ENCODE data around the gene IPO5. TPM values are rescaled to one million over a fixed set of nuclear protein-coding genes. Genes with fewer than 3 reads are reported as not detected.

Gene IPO5
- total and polyA plus RNA-seq, 2 of the 8 experiments (the other 6 are each of a cell fraction or from before 2014, with no cell fraction given), result 143 to 410 TPM

DNA sequence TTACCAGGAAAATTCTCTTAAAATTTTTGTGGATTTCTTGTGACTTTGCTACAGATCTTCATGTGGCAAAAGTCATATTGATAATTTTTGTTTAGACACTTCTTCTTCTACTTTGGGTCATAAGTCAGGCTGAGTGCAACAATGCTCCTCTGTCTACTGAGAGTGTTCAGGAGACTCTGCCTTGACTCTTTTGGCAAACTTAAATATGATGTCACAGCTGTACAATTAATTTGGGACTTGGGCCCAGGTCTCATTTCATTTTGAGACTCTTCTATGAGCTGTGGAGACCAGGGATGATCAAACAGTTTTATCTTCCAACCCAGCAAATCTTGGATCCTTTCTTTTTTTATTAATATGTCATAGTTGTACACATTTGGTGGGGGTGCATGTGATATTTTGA is 19.7 kb upstream of the IPO5 start (continued):
- TF ChIP-seq SIX5 (IDR thresholded peaks at IDR 0.05; ENCODE audit: low read depth, low read length), result no peak
- TF ChIP-seq POLR2AphosphoS5 (IDR thresholded peaks at IDR 0.05; ENCODE audit: low read depth, low read length), result no peak
- TF ChIP-seq TEAD4 (IDR thresholded peaks at IDR 0.05; ENCODE audit: low read depth, low read length), result no peak
- no peak for TF ChIP-seq GABPA (IDR thresholded peaks at IDR 0.05; ENCODE audit: borderline replicate concordance, insufficient read depth, low read length)
- no peak for TF ChIP-seq NRF1 (IDR thresholded peaks at IDR 0.05; ENCODE audit: low read depth, low read length)
- no peak for TF ChIP-seq FOSL1 (IDR thresholded peaks at IDR 0.05; ENCODE audit: insufficient read depth, low read depth, low read length)
- no peak for TF ChIP-seq BCL11A (IDR thresholded peaks at IDR 0.05; ENCODE audit: low read depth in 2 of 2, low read length in 2 of 2)
- no peak for TF ChIP-seq JUND (IDR thresholded peaks at IDR 0.05; ENCODE audit: low read length)
- TF ChIP-seq, protein P1, sequence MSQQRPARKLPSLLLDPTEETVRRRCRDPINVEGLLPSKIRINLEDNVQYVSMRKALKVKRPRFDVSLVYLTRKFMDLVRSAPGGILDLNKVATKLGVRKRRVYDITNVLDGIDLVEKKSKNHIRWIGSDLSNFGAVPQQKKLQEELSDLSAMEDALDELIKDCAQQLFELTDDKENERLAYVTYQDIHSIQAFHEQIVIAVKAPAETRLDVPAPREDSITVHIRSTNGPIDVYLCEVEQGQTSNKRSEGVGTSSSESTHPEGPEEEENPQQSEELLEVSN (IDR thresholded peaks at IDR 0.05), result no peak
- TF ChIP-seq KDM4A (IDR thresholded peaks at IDR 0.05; ENCODE audit: low read depth, low read length, severe bottlenecking), result no peak
- no peak for TF ChIP-seq SRF (IDR thresholded peaks at IDR 0.05; ENCODE audit: low read depth, low read length)
- TF ChIP-seq JUN (IDR thresholded peaks at IDR 0.05; ENCODE audit: low read depth, low read length), result no peak
- TF ChIP-seq MAFK (IDR thresholded peaks at IDR 0.05; ENCODE audit: low read depth, low read length), result no peak
- no peak for TF ChIP-seq SP1 (IDR thresholded peaks at IDR 0.05; ENCODE audit: low read depth, low read length)
- no peak for TF ChIP-seq SP2 (IDR thresholded peaks at IDR 0.05; ENCODE audit: low read length)
